Measurements from ENCODE around the gene CHPF2. TPM values are rescaled to one million over a fixed set of nuclear protein-coding genes. Genes with fewer than 3 reads are reported as not detected.
A peak's percentile ranks its signal among the peaks of the same experiment; 100 is the strongest.

The CHPF2 gene
- total and polyA plus RNA-seq, 5 experiments from 2014 or later: 16.8 to 48.6 (median 20.1) TPM

DNA sequence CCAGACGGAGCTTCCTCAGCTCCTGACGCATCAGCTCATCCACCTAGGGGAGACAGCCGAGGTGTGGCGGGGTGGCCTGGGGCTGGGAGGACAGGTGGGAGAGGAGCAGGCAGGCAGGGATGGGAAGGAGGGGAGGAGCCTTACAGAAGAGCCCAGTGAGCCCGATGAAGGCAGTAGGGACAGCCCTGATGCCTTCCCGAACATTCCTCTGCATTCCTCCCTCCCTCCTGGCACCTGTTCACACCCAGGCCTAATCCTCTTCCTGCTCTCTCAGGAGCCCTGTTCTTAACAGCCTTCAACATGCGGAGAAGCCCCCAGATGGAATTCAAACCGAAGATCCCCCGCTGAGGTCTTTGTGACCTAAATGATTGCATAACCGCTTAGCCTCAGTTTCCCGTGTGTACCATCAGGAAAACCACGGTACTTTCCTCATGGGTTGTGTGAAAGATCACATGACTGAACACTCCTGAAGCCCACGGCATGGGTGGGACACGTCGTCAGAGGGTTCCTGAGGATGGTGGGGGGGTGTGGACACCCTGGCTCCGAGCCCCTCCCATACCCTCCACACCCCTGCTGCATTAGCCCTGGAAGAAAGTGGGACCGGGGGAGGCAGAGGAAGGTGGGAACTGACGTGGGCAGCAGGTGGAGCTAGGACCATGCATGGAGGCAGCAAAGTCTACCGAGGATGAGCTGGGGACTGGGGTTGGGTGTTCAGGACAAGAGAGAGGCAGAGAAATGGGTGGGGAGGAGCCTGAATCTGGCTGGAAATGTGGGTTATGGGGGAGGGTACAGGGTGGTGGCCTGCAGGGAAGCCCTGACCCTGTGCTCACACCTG, 36.5 kb upstream of the CHPF2 start:
- Mint-ChIP-seq H3K9me3 (no peaks in the 10 kb centered on the region), H3K4me1 (peaks cover 0 to 12% (median 6%) of the 10 kb centered on the region in 4 donors), H3K27ac (no peak overlapping the region), H3K36me3 (no peaks in the 10 kb centered on the region), H3K27me3 (peaks cover 0 to 7% (median 3%) of the 10 kb centered on the region in 5 donors), H3K4me3 (no peak overlapping the region)
- no peak for ATAC-seq
- POLR2A ChIA-PET: no interaction called here
- DNase-seq: no peak

GRCh38 chr7:151197932-151198331, 34.4 kb upstream of the CHPF2 start:
- Mint-ChIP-seq H3K4me1 (peaks cover 0 to 12% (median 6%) of the 10 kb centered on the region in 4 donors), H3K36me3 (no peaks in the 10 kb centered on the region), H3K27me3 (peaks cover 0 to 9% (median 3%) of the 10 kb centered on the region in 5 donors), H3K27ac (no peak overlapping the region), H3K9me3 (no peaks in the 10 kb centered on the region), H3K4me3 (no peak overlapping the region)
- POLR2A ChIA-PET: no interaction called here
- ATAC-seq: no peak
- no peak for DNase-seq

- Mint-ChIP-seq H3K4me1 (peaks cover 0 to 9% (median 3%) of the 10 kb centered on the region in 4 donors), H3K9me3 (no peaks in the 10 kb centered on the region), H3K27me3 (peaks cover 0 to 9% (median 3%) of the 10 kb centered on the region in 5 donors), H3K36me3 (no peaks in the 10 kb centered on the region), H3K27ac (no peak overlapping the region), H3K4me3 (no peak overlapping the region)
- DNase-seq: no peak
- POLR2A ChIA-PET: no interaction called here
- no peak for ATAC-seq
These were observed 33.1 kb upstream of the CHPF2 start for GRCh38 chr7:151198945-151199848.

DNA sequence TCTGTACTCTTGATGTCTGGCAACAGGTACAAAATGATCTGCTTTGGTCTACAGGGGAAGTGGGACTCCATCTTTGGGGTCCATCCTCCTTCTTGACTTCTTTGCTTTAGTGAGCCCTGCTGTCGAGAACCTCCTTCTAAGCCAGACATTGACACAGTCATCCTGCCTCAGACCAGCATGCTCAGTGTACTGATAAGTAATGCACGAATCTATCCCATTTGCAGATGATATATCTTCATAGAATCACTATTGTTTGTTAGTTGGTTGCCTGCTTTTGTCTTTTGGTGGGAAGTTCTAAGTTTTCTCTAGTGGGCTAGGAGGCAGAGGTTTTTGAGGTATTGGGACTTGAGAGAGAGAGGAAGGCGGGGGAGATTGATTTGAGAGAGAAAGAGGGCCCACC, 30.9 kb upstream of the CHPF2 start:
- Mint-ChIP-seq H3K36me3 (no peaks in the 10 kb centered on the region), H3K9me3 (no peaks in the 10 kb centered on the region), H3K27ac (peak overlapping the region in 1 of 10 donors; percentile 4), H3K4me3 (no peak overlapping the region), H3K27me3 (peaks cover 0 to 4% (median 0%) of the 10 kb centered on the region in 5 donors), H3K4me1 (peaks cover 4 to 9% (median 7%) of the 10 kb centered on the region in 4 donors)
- DNase-seq (no peak), ATAC-seq (no peak)
- POLR2A ChIA-PET: no interaction called here

GRCh38 chr7:151201751-151202150, 30.5 kb upstream of the CHPF2 start:
- Mint-ChIP-seq H3K4me1 (peaks cover 7 to 11% (median 10%) of the 10 kb centered on the region in 4 donors), H3K9me3 (no peaks in the 10 kb centered on the region), H3K36me3 (no peaks in the 10 kb centered on the region), H3K27ac (peak overlapping the region in 1 of 10 donors; percentile 4), H3K27me3 (peaks cover 0 to 4% (median 0%) of the 10 kb centered on the region in 5 donors), H3K4me3 (no peak overlapping the region)
- POLR2A ChIA-PET: no interaction called here
- no peak for ATAC-seq
- no peak for DNase-seq

DNA sequence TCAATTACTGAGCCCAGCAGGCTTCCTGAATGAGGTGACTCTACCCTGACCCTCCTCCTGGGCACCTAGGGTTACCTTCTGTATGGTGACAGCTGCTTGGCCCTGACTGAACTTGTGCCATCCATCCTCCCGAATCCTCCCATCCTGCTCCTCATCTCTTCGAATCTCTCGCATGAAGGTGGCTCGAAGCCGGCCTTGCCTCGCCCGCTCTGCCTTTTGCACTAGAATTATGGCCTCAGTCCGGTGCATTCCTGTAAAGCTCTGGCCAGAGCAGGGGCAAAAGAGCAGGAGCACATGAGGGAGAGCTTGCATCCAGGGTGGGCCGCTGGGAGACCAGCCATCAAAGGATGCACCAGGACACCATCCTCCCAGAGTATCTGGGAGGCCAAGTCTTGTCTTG, 29.4 kb upstream of the CHPF2 start:
- Mint-ChIP-seq H3K9me3 (no peaks in the 10 kb centered on the region), H3K4me3 (no peak overlapping the region), H3K36me3 (no peaks in the 10 kb centered on the region), H3K27me3 (peaks cover 0 to 4% (median 0%) of the 10 kb centered on the region in 5 donors), H3K4me1 (peaks cover 16 to 22% (median 20%) of the 10 kb centered on the region in 4 donors), H3K27ac (peak overlapping the region in 1 of 10 donors; percentile 29)
- POLR2A ChIA-PET: no interaction called here
- no peak for ATAC-seq
- no peak for DNase-seq

DNA sequence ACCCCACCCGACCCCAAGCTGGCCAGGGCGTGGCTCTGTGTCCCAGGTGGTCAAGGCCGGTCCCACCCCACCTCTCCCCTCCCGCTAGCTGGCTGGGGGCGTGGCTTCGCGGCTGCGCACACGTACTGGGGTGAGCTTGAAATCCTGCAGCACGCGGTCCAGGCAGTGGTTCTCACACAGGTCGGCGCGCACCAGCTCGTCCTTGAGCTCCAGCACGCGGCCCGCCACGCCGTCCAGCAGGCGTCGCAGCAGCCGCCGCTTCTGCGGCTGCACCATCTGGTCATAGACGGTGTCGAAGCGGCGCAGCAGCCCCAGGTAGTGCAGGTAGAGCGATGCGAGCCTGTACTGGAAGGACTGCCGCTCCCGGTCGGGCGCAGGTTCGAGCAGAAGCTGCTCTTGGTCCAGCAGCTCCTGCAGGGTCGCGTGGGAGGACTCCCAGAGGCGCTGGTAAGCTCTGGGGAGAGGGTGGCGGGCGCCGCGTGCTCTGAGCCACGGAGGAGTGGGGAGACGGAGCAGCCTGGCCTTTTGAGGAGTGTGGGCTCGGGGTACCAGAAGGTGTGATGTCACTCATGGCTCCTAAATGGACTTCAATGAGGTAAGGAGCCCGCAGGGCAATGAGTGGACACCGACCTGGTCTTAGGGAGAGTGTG, 27.8 kb upstream of the CHPF2 start:
- Mint-ChIP-seq H3K9me3 (no peaks in the 10 kb centered on the region), H3K4me1 (peaks cover 19 to 28% (median 23%) of the 10 kb centered on the region in 4 donors), H3K4me3 (peak overlapping the region in 2 of 10 donors; percentile 22 to 45), H3K36me3 (no peaks in the 10 kb centered on the region), H3K27ac (peak overlapping the region in 2 of 10 donors; percentile 2 to 57), H3K27me3 (peaks cover 0 to 4% (median 0%) of the 10 kb centered on the region in 5 donors)
- POLR2A ChIA-PET: no interaction called here
- DNase-seq: no peak
- ATAC-seq: no peak

- Mint-ChIP-seq H3K36me3 (peaks cover 0 to 1% (median 0%) of the 10 kb centered on the region in 3 donors), H3K4me3 (peak overlapping the region in 2 of 10 donors; percentile 15 to 56), H3K9me3 (no peaks in the 10 kb centered on the region), H3K27ac (peak overlapping the region in 3 of 10 donors; percentile 65 to 82 (median 79)), H3K4me1 (peaks cover 21 to 26% (median 23%) of the 10 kb centered on the region in 4 donors), H3K27me3 (peaks cover 0 to 4% (median 0%) of the 10 kb centered on the region in 5 donors)
- no peak for DNase-seq
- POLR2A ChIA-PET: no interaction called here
- no peak for ATAC-seq
These were observed 26.6 kb upstream of the CHPF2 start for GRCh38 chr7:151205730-151206129.

- H3K27me3 Mint-ChIP-seq: peaks cover 0 to 4% (median 0%) of the 10 kb centered on the region in 5 donors
These were observed 25.4 kb upstream of the CHPF2 start for GRCh38 chr7:151206914-151207313.

GRCh38 chr7:151207315-151207714, 25.0 kb upstream of the CHPF2 start:
- ATAC-seq (peak; percentile 65 to 70), DNase-seq (no peak)
- H3K27me3 Mint-ChIP-seq: peaks cover 0 to 4% (median 0%) of the 10 kb centered on the region in 5 donors
- peak overlapping the region; percentile 2 to 85 (median 68) for H3K4me3 Mint-ChIP-seq
- POLR2A ChIA-PET: interaction anchor here (1.4 to 1.8 kb wide), 2 partner anchors 17 to 20 kb away, joined by 3 to 6 read pairs; partner anchors contain the start of gene ABCF2
- peak overlapping the region; percentile 3 to 93 (median 82) for H3K27ac Mint-ChIP-seq
- peaks cover 0 to 10% (median 0%) of the 10 kb centered on the region in 3 donors for H3K36me3 Mint-ChIP-seq
- H3K4me1 Mint-ChIP-seq: peaks cover 21 to 26% (median 23%) of the 10 kb centered on the region in 4 donors
- no peaks in the 10 kb centered on the region for H3K9me3 Mint-ChIP-seq

More at GRCh38 chr7:151206914-151207313, 25.4 kb upstream of the CHPF2 start:
- H3K4me1 Mint-ChIP-seq: peaks cover 21 to 26% (median 23%) of the 10 kb centered on the region in 4 donors
- H3K36me3 Mint-ChIP-seq: peaks cover 0 to 8% (median 0%) of the 10 kb centered on the region in 3 donors
- peak overlapping the region; percentile 3 to 93 (median 86) for H3K27ac Mint-ChIP-seq
- ATAC-seq (peak; percentile 80 to 84), DNase-seq (peak in 6 of 10 donors; percentile 16 to 57 (median 40))
- POLR2A ChIA-PET: interaction anchor here (0.7 to 1.8 kb wide), 3 partner anchors 17 to 36 kb away, joined by 3 to 6 read pairs (median 3); partner anchors contain the start of gene ABCF2
- H3K9me3 Mint-ChIP-seq: no peaks in the 10 kb centered on the region
- H3K4me3 Mint-ChIP-seq: peak overlapping the region; percentile 2 to 85 (median 68)

DNA sequence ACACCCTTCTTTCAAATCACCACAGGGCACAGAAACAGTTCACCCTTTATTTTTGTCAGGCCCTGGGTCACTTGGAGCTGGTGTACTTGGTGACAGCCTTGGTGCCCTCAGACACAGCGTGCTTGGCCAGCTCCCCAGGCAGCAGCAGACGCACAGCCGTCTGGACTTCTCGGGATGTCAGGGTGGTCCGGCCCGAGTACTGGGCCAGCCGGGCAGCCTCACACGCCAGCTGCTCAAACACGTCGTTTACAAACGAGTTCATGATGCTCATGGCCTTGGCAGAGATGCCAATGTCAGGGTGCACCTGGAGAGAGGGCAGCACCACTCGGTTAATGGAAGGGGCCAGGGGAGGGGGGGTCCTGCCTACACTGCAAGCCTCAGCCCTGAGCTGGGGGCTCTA, 24.5 kb upstream of the CHPF2 start:
- peak overlapping the region in 8 of 10 donors; percentile 3 to 93 (median 76) for H3K27ac Mint-ChIP-seq
- POLR2A ChIA-PET: interaction anchor here (1.4 to 1.8 kb wide), 2 partner anchors 16 to 19 kb away, joined by 3 to 6 read pairs; partner anchors contain the start of gene ABCF2
- H3K36me3 Mint-ChIP-seq: peaks cover 0 to 15% (median 0%) of the 10 kb centered on the region in 3 donors
- DNase-seq (no peak), ATAC-seq (no peak)
- H3K9me3 Mint-ChIP-seq: no peaks in the 10 kb centered on the region
- H3K4me3 Mint-ChIP-seq: peak overlapping the region in 4 of 10 donors; percentile 56 to 85 (median 64)
- peaks cover 21 to 26% (median 23%) of the 10 kb centered on the region in 4 donors for H3K4me1 Mint-ChIP-seq
- H3K27me3 Mint-ChIP-seq: peaks cover 0 to 4% (median 0%) of the 10 kb centered on the region in 5 donors
